CD4-positive, alpha-beta memory T cell (primary cell): Measurements from ENCODE around the gene PGLYRP4. TPM values are rescaled to one million over a fixed set of nuclear protein-coding genes. Genes with fewer than 3 reads are reported as not detected.

Experiments used
- CTCF ChIA-PET: fragments of 350-600 bp; sonication (Branson Sonifier 250); formaldehyde crosslinking; loops from one replicate; lab custom pipeline; 2021; ENCODE audit warnings: inconsistent platforms; ENCODE audit not compliant: partially characterized antibody; lab: Charles Lee
- POLR2A ChIA-PET: fragments of 350-600 bp; sonication (Branson Sonifier 250); formaldehyde crosslinking; loops from one replicate; lab custom pipeline; 2021; ENCODE audit not compliant: partially characterized antibody; lab: Charles Lee
- DNase-seq, 5 donors: peaks; one replicate each; pipeline versions ENCODE4 v3.0.0 to v3.0.0-alpha.2; 2020 to 2022; ENCODE audit warnings: mixed read lengths in 1 of 5
- H3K27ac ChIP-seq: one replicate; pipeline ENCODE4 v1.7.0; 2013; ENCODE audit warnings: low read depth, low read length
- H3K27me3 ChIP-seq: 2 replicates; pipeline ENCODE4 v1.7.0; 2013; ENCODE audit warnings: mild to moderate bottlenecking, low read length, moderate library complexity; ENCODE audit not compliant: insufficient read depth
- H3K36me3 ChIP-seq: 2 replicates; pipeline ENCODE4 v1.7.0; 2013; ENCODE audit warnings: mild to moderate bottlenecking, low read length, moderate library complexity; ENCODE audit not compliant: insufficient read depth
- H3K4me1 ChIP-seq: 2 replicates; pipeline ENCODE4 v1.7.0; 2013; ENCODE audit warnings: mild to moderate bottlenecking, low read length, moderate library complexity; ENCODE audit not compliant: insufficient read depth
- H3K4me3 ChIP-seq, 2 donors: one replicate each; pipeline ENCODE4 v1.7.0; 2013; ENCODE audit warnings: low read length in 2 of 2, mild to moderate bottlenecking in 1 of 2
- H3K9me3 ChIP-seq, 2 donors: one replicate each; pipeline ENCODE4 v1.7.0; 2013; ENCODE audit warnings: low read length in 2 of 2, control low read depth in 1 of 2; ENCODE audit not compliant: control insufficient read depth in 1 of 2
- H3K27ac Mint-ChIP-seq, 7 donors: one replicate each; pipeline ENCODE4 v1.8.0; 2020 to 2021; ENCODE audit warnings: mixed read lengths in 7 of 7, mild to moderate bottlenecking in 6 of 7, inconsistent platforms in 3 of 7, moderate library complexity in 3 of 7
- H3K27me3 Mint-ChIP-seq, 2 donors: one replicate each; pipeline ENCODE4 v1.8.0; 2020 to 2021; ENCODE audit warnings: mixed read lengths in 2 of 2
- H3K36me3 Mint-ChIP-seq, 2 donors: one replicate each; pipeline ENCODE4 v1.8.0; 2020 to 2021; ENCODE audit warnings: mixed read lengths in 2 of 2, inconsistent platforms in 1 of 2, mild to moderate bottlenecking in 1 of 2
- H3K4me1 Mint-ChIP-seq, 4 donors: one replicate each; pipeline ENCODE4 v1.8.0; 2020 to 2021; ENCODE audit warnings: mixed read lengths in 4 of 4, mild to moderate bottlenecking in 1 of 4
- H3K4me3 Mint-ChIP-seq, 8 donors: one replicate each; pipeline ENCODE4 v1.8.0; 2020 to 2021; ENCODE audit warnings: mixed read lengths in 8 of 8, mild to moderate bottlenecking in 7 of 8, moderate library complexity in 6 of 8, inconsistent platforms in 3 of 8
- H3K9me3 Mint-ChIP-seq, 8 donors: one replicate each; pipeline ENCODE4 v1.8.0; 2020 to 2021; ENCODE audit warnings: mixed read lengths in 8 of 8, mild to moderate bottlenecking in 5 of 8, inconsistent platforms in 3 of 8, moderate library complexity in 1 of 8
- intact Hi-C: fragments of 100-400 bp; cut with micrococcal nuclease; formaldehyde crosslinking; loops from one replicate; pipeline ENCODE4 v1.15.1; 2023
- polyA plus RNA-seq, 2 donors: library from polyadenylated mRNA; unstranded; fragments of 300-500 nt; fragmentation: Illumina TruSeq; gene quantifications; one replicate each; pipeline ENCODE4 v1.2.3, GENCODE V29; 2021
- total RNA-seq, 2 experiments: library from RNA; stranded (reverse); gene quantifications; one replicate each; pipeline ENCODE4 v1.2.3, GENCODE V29; 2021

Gene PGLYRP4
- total and polyA plus RNA-seq, 4 experiments from 2014 or later: not detected

GRCh38 chr1:153394391-153394790 lies 45.8 kb upstream of the PGLYRP4 start:
- peaks cover 13 to 37% of the 10 kb centered on the region in 2 donors for H3K27me3 Mint-ChIP-seq
- H3K4me3 Mint-ChIP-seq: no peak overlapping the region
- H3K9me3 Mint-ChIP-seq: peaks cover 0 to 1% (median 0%) of the 10 kb centered on the region in 8 donors
- DNase-seq: no peak
- Histone ChIP-seq H3K9me3 (no peaks in the 10 kb centered on the region), H3K36me3 (no peaks in the 10 kb centered on the region), H3K4me3 (no peak overlapping the region), H3K4me1 (no peaks in the 10 kb centered on the region), H3K27ac (no peak overlapping the region), H3K27me3 (no peaks in the 10 kb centered on the region)
- ChIA-PET CTCF (no interaction called here), POLR2A (no interaction called here)
- intact Hi-C loops: no loop called here
- H3K4me1 Mint-ChIP-seq: peaks cover 0 to 1% (median 0%) of the 10 kb centered on the region in 4 donors
- H3K36me3 Mint-ChIP-seq: no peaks in the 10 kb centered on the region
- no peak overlapping the region for H3K27ac Mint-ChIP-seq

- Mint-ChIP-seq H3K9me3 (peaks cover 0 to 1% (median 0%) of the 10 kb centered on the region in 8 donors), H3K27me3 (peaks cover 13 to 34% of the 10 kb centered on the region in 2 donors), H3K4me1 (peaks cover 0 to 1% (median 0%) of the 10 kb centered on the region in 4 donors), H3K36me3 (no peaks in the 10 kb centered on the region), H3K4me3 (no peak overlapping the region), H3K27ac (no peak overlapping the region)
- H3K4me1 ChIP-seq: no peaks in the 10 kb centered on the region
- no peak overlapping the region for H3K27ac ChIP-seq
- H3K4me3 ChIP-seq: no peak overlapping the region
- intact Hi-C loops: no loop called here
- H3K36me3 ChIP-seq: no peaks in the 10 kb centered on the region
- ChIA-PET POLR2A (no interaction called here), CTCF (no interaction called here)
- no peaks in the 10 kb centered on the region for H3K27me3 ChIP-seq
- no peaks in the 10 kb centered on the region for H3K9me3 ChIP-seq
- DNase-seq: no peak
These were observed 45.3 kb upstream of the PGLYRP4 start for GRCh38 chr1:153393926-153394325.

- peaks cover 0 to 1% (median 0%) of the 10 kb centered on the region in 4 donors for H3K4me1 Mint-ChIP-seq
- POLR2A ChIA-PET: no interaction called here
- H3K9me3 ChIP-seq: no peaks in the 10 kb centered on the region
- CTCF ChIA-PET: interaction anchor here (1.2 to 1.5 kb wide), 2 partner anchors 14 to 102 kb away, joined by 3 read pairs; no protein-coding TSS in a partner anchor
- no peak overlapping the region for H3K27ac Mint-ChIP-seq
- H3K4me3 Mint-ChIP-seq: no peak overlapping the region
- no peaks in the 10 kb centered on the region for H3K27me3 ChIP-seq
- intact Hi-C loops: no loop called here
- no peaks in the 10 kb centered on the region for H3K4me1 ChIP-seq
- H3K27ac ChIP-seq: no peak overlapping the region
- DNase-seq: no peak
- H3K27me3 Mint-ChIP-seq: peaks cover 13 to 33% of the 10 kb centered on the region in 2 donors
- peaks cover 0 to 1% (median 0%) of the 10 kb centered on the region in 8 donors for H3K9me3 Mint-ChIP-seq
- H3K36me3 Mint-ChIP-seq: no peaks in the 10 kb centered on the region
- no peaks in the 10 kb centered on the region for H3K36me3 ChIP-seq
- H3K4me3 ChIP-seq: no peak overlapping the region
These were observed 44.2 kb upstream of the PGLYRP4 start for GRCh38 chr1:153392822-153393221.

GRCh38 chr1:153392258-153392657 lies 43.6 kb upstream of the PGLYRP4 start:
- Mint-ChIP-seq H3K27me3 (peaks cover 13 to 35% of the 10 kb centered on the region in 2 donors), H3K4me1 (peaks cover 0 to 1% (median 0%) of the 10 kb centered on the region in 4 donors)

GRCh38 chr1:153390938-153391710 lies 42.5 kb upstream of the PGLYRP4 start, which contains the start of gene S100A8:
S100A8 (minus strand) TSS chr1:153391073; CDS start chr1:153390535, 538 bp downstream.
- H3K4me1 ChIP-seq: no peaks in the 10 kb centered on the region
- peaks cover 0 to 1% (median 0%) of the 10 kb centered on the region in 4 donors for H3K4me1 Mint-ChIP-seq
- intact Hi-C loops: no loop called here
- no peak within 1 kb of the TSS for H3K4me3 ChIP-seq
- no peaks in the 10 kb centered on the region for H3K36me3 ChIP-seq
- no peaks in the 10 kb centered on the region for H3K9me3 ChIP-seq
- POLR2A ChIA-PET: no interaction called here
- H3K36me3 Mint-ChIP-seq: no peaks in the 10 kb centered on the region
- no peak for DNase-seq
- no peak within 1 kb of the TSS for H3K27ac ChIP-seq
- peak within 1 kb of the TSS in 1 of 8 donors; percentile 26 for H3K4me3 Mint-ChIP-seq
- H3K27me3 ChIP-seq: peaks cover 4% of the 10 kb centered on the region
- CTCF ChIA-PET: no interaction called here
- H3K27ac Mint-ChIP-seq: no peak within 1 kb of the TSS
- peaks cover 14 to 38% of the 10 kb centered on the region in 2 donors for H3K27me3 Mint-ChIP-seq
- peaks cover 0 to 1% (median 0%) of the 10 kb centered on the region in 8 donors for H3K9me3 Mint-ChIP-seq

More at GRCh38 chr1:153392258-153392657, 43.6 kb upstream of the PGLYRP4 start:
- ChIA-PET CTCF (interaction anchor here (1.2 to 1.5 kb wide), 2 partner anchors 15 to 103 kb away, joined by 3 read pairs; no protein-coding TSS in a partner anchor), POLR2A (no interaction called here)
- peaks cover 0 to 1% (median 0%) of the 10 kb centered on the region in 8 donors for H3K9me3 Mint-ChIP-seq
- no peak for DNase-seq
- H3K27ac ChIP-seq: no peak overlapping the region
- H3K4me3 Mint-ChIP-seq: no peak overlapping the region
- no peaks in the 10 kb centered on the region for H3K4me1 ChIP-seq
- no peaks in the 10 kb centered on the region for H3K36me3 ChIP-seq
- H3K27me3 ChIP-seq: no peaks in the 10 kb centered on the region
- H3K27ac Mint-ChIP-seq: no peak overlapping the region
- no peak overlapping the region for H3K4me3 ChIP-seq
- H3K36me3 Mint-ChIP-seq: no peaks in the 10 kb centered on the region
- intact Hi-C loops: no loop called here
- H3K9me3 ChIP-seq: no peaks in the 10 kb centered on the region

GRCh38 chr1:153389973-153390879 lies 41.6 kb upstream of the PGLYRP4 start:
- Histone ChIP-seq H3K4me1 (no peaks in the 10 kb centered on the region), H3K27me3 (peaks cover 4% of the 10 kb centered on the region), H3K27ac (no peak overlapping the region), H3K4me3 (no peak overlapping the region), H3K36me3 (no peaks in the 10 kb centered on the region), H3K9me3 (no peaks in the 10 kb centered on the region)
- Mint-ChIP-seq H3K36me3 (no peaks in the 10 kb centered on the region), H3K4me3 (peak overlapping the region in 1 of 8 donors; percentile 26), H3K27me3 (peaks cover 13 to 32% of the 10 kb centered on the region in 2 donors), H3K27ac (no peak overlapping the region), H3K9me3 (peaks cover 0 to 1% (median 0%) of the 10 kb centered on the region in 8 donors), H3K4me1 (peaks cover 0 to 1% (median 0%) of the 10 kb centered on the region in 4 donors)
- ChIA-PET POLR2A (no interaction called here), CTCF (no interaction called here)
- intact Hi-C loops: no loop called here
- DNase-seq: no peak

- no peaks in the 10 kb centered on the region for H3K9me3 ChIP-seq
- H3K27me3 Mint-ChIP-seq: peaks cover 11 to 32% of the 10 kb centered on the region in 2 donors
- CTCF ChIA-PET: no interaction called here
- intact Hi-C loops: no loop called here
- no peaks in the 10 kb centered on the region for H3K36me3 Mint-ChIP-seq
- no peak overlapping the region for H3K27ac ChIP-seq
- H3K4me1 ChIP-seq: no peaks in the 10 kb centered on the region
- peaks cover 4% of the 10 kb centered on the region for H3K27me3 ChIP-seq
- no peaks in the 10 kb centered on the region for H3K36me3 ChIP-seq
- no peak overlapping the region for H3K4me3 Mint-ChIP-seq
- peak overlapping the region in 1 of 7 donors; percentile 60 for H3K27ac Mint-ChIP-seq
- no peak overlapping the region for H3K4me3 ChIP-seq
- DNase-seq: no peak
- H3K9me3 Mint-ChIP-seq: peaks cover 0 to 1% (median 0%) of the 10 kb centered on the region in 8 donors
- peaks cover 0 to 1% (median 0%) of the 10 kb centered on the region in 4 donors for H3K4me1 Mint-ChIP-seq
- POLR2A ChIA-PET: no interaction called here
These were observed 40.8 kb upstream of the PGLYRP4 start for GRCh38 chr1:153389401-153389800.
